Activated naive CD8-positive, alpha-beta T cell treated with anti-CD3 and anti-CD28 coated beads, Interleukin-2, amount 10 ng/mL, durations not matched to agents 7 days and 5 days (primary cell): ENCODE results near the gene ARSG. TPM values are rescaled to one million over a fixed set of nuclear protein-coding genes. Genes with fewer than 3 reads are reported as not detected.
"Not testable (repeated sequence)": the region's sequence is repeated elsewhere in the genome, so short reads cannot be mapped to it uniquely, and the experiment has no call there.

Experiments
- ATAC-seq: fragments of 150-1000 bp; cut with Tn5 transposase; one replicate; pipeline ENCODE4 v1.10.0; 2021; ENCODE audit warnings: low read depth, moderate library complexity
- POLR2A ChIA-PET: fragments of 350-600 bp; sonication (Branson Sonifier 250); formaldehyde crosslinking; loops from one replicate; lab custom pipeline; 2021; ENCODE audit warnings: antibody characterized with exemption; lab: Charles Lee
- DNase-seq: peaks from one replicate; pipeline ENCODE4 v3.0.0; 2021
- H3K27ac Mint-ChIP-seq: one replicate; pipeline ENCODE4 v1.8.0; 2022; ENCODE audit warnings: mild to moderate bottlenecking, mixed read lengths
- H3K27me3 Mint-ChIP-seq: one replicate; pipeline ENCODE4 v1.8.0; 2022; ENCODE audit warnings: mild to moderate bottlenecking, moderate library complexity, mixed read lengths
- H3K36me3 Mint-ChIP-seq: one replicate; pipeline ENCODE4 v1.8.0; 2021; ENCODE audit warnings: mild to moderate bottlenecking, mixed read lengths
- H3K4me1 Mint-ChIP-seq: one replicate; pipeline ENCODE4 v1.8.0; 2021; ENCODE audit warnings: mixed read lengths
- H3K4me3 Mint-ChIP-seq: one replicate; pipeline ENCODE4 v1.8.0; 2022; ENCODE audit warnings: mild to moderate bottlenecking, moderate library complexity, mixed read lengths
- H3K9me3 Mint-ChIP-seq: one replicate; pipeline ENCODE4 v1.8.0; 2021; ENCODE audit warnings: mixed read lengths
- total RNA-seq, 2 experiments: library from RNA; stranded (reverse); gene quantifications; one replicate each; pipeline ENCODE4 v1.2.3, GENCODE V29; 2021

ARSG gene
- total RNA-seq, 2 experiments from 2014 or later, result 10.4 to 10.9 TPM

GRCh38 chr17:68390888-68391545 lies 99.7 kb downstream of the ARSG start:
- H3K9me3 Mint-ChIP-seq, result peaks cover 3% of the 10 kb centered on the region
- no peak overlapping the region for H3K27ac Mint-ChIP-seq
- H3K4me1 Mint-ChIP-seq, result no peaks in the 10 kb centered on the region
- ATAC-seq, result no peak
- H3K27me3 Mint-ChIP-seq, result no peaks in the 10 kb centered on the region
- peaks cover 7% of the 10 kb centered on the region for H3K36me3 Mint-ChIP-seq
- POLR2A ChIA-PET, result no interaction called here
- DNase-seq, result no peak
- no peak overlapping the region for H3K4me3 Mint-ChIP-seq

DNA sequence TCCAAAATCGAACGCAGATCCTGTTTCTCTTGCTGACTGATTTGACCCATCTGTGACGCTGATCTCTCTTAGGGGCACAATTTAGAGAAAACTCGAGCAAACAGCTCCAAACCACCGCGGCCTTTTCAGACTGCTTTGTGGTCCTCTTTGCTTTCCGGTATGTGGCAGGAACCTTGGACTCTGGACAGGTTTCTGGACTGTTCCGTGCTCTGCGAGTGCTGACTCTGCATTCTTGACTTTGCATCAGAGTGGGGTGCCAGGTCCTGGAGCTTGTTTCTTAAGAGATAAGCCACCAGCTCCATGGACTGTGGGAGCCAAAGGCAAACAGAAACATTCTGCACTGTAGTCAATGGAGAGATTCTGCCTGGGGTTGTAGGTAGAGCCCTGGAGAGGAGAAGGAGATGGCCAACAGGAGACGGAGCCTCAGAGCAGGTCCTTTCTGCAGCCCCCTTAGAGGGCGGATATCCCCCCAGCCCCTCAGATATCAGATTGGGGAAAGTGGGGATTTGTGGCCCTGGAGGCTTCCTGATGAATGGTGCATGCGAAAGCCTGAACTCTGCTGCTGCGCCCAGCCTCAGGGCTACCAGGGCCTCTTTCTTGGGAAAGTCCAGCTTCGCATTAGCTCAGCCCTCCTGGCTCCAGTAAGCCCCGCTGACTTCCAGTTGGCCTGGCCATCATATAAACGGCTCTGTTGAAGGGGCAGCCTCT lies 100.4 kb downstream of the ARSG start:
- H3K27me3 Mint-ChIP-seq, result no peaks in the 10 kb centered on the region
- H3K36me3 Mint-ChIP-seq, result peaks cover 7% of the 10 kb centered on the region
- POLR2A ChIA-PET, result no interaction called here
- H3K9me3 Mint-ChIP-seq, result peaks cover 3% of the 10 kb centered on the region
- H3K4me1 Mint-ChIP-seq, result peaks cover under 1% of the 10 kb centered on the region
- no peak overlapping the region for H3K27ac Mint-ChIP-seq
- ATAC-seq (no peak), DNase-seq (no peak)
- no peak overlapping the region for H3K4me3 Mint-ChIP-seq

DNA sequence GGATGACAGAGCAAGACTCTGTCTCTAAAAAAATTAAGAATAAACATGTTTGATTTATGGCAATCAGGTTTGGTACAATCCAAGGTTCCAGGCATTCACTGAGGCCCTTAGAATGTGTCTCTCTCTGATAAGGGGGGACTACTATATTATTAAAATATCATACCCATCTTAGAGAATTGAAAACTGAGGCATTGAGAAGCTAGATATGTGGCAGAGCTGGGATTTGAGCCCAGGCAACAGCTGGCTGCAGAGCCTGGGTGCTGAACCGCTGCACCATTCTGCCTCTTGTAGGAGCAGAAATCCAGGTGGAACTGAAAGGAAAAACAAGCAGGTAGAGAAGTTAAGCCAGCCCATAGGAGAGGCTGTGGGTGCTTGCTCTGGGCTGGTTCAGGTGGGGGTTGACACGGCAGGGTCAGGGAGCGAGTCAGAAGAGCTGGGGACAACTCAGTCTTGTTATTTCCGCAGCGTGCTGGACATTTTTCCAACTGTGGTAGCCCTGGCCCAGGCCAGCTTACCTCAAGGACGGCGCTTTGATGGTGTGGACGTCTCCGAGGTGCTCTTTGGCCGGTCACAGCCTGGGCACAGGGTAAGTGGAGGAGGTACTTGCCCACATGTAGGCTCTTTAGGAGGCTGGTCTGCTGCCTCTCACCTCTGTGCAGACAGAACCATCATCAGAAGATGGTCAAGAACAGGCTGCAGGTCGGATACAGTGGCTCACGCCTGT lies 103.5 kb downstream of the ARSG start:
- peaks cover 3% of the 10 kb centered on the region for H3K9me3 Mint-ChIP-seq
- no peaks in the 10 kb centered on the region for H3K27me3 Mint-ChIP-seq
- no peak overlapping the region for H3K27ac Mint-ChIP-seq
- POLR2A ChIA-PET, result no interaction called here
- ATAC-seq, result no peak
- peaks cover 7% of the 10 kb centered on the region for H3K36me3 Mint-ChIP-seq
- peaks cover 20% of the 10 kb centered on the region for H3K4me1 Mint-ChIP-seq
- H3K4me3 Mint-ChIP-seq, result no peak overlapping the region
- no peak for DNase-seq

GRCh38 chr17:68396226-68397107 lies 105.2 kb downstream of the ARSG start:
- Mint-ChIP-seq H3K27me3 (no peaks in the 10 kb centered on the region), H3K36me3 (peaks cover 7% of the 10 kb centered on the region), H3K4me1 (peaks cover 26% of the 10 kb centered on the region), H3K9me3 (peaks cover 3% of the 10 kb centered on the region), H3K4me3 (no peak overlapping the region), H3K27ac (peak overlapping the region; percentile 80)
- DNase-seq (no peak), ATAC-seq (no peak)
- POLR2A ChIA-PET, result interaction anchor here (5.3 kb wide), 1 partner anchor 105 kb away, joined by 63 read pairs; the partner anchor contains the start of genes ARSG and SLC16A6

- DNase-seq, result no peak
- peaks cover 10% of the 10 kb centered on the region for H3K36me3 Mint-ChIP-seq
- peaks cover 26% of the 10 kb centered on the region for H3K4me1 Mint-ChIP-seq
- H3K27ac Mint-ChIP-seq, result peak overlapping the region; percentile 80
- POLR2A ChIA-PET, result interaction anchor here (5.3 kb wide), 1 partner anchor 105 kb away, joined by 63 read pairs; the partner anchor contains the start of genes ARSG and SLC16A6
- H3K4me3 Mint-ChIP-seq, result peak overlapping the region; percentile 20
- peaks cover 3% of the 10 kb centered on the region for H3K9me3 Mint-ChIP-seq
- ATAC-seq, result no peak
- H3K27me3 Mint-ChIP-seq, result no peaks in the 10 kb centered on the region
These were observed 105.8 kb downstream of the ARSG start for GRCh38 chr17:68397108-68397536.

DNA sequence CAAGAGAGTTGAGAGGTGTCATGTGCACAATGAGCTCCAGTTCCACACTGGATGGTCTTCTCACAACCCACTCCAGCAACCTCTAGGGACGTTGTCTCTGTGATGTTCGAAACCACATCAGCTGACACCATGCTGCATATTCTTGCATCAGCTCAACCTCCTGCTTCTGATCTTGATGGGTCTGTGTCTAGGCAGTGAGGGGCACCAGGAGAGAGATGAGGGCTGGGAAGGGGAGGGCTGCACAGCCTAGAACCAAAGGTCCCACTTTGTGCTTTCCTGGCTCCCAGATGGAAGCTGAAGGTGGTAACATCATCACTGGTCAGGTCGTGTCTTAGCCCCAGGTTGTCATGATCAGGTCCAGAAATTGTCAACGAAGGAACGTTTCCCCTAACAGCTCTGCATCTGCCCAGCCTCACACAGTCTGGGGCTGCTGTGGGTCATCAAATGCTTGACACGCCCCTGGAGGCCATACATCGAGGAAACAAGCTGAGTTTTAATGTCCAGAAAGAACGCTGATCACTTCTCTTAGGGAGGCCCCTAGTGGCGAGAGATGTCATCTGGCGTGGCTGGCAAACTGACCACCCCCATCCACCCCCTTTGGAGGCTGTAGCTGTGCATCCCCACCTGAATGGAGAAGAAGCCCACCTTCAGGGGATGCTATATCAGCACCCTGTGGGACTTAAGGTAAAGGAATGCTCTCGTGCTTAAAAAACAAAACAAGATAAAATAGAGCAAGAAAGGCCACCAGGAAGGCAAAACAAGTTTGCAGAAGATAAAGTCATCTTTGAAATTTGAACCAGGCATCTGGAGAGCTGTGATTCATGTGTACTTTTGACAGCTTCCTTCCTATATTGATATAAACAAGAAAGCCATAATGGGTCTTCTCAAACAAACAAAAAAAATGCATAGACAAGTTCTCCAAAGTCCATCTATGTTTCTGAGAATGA lies 107.7 kb downstream of the ARSG start:
- Mint-ChIP-seq H3K36me3 (peaks cover 14% of the 10 kb centered on the region), H3K4me3 (peak overlapping the region; percentile 65), H3K27ac (peak overlapping the region; percentile 94), H3K4me1 (peaks cover 26% of the 10 kb centered on the region), H3K9me3 (peaks cover 3% of the 10 kb centered on the region), H3K27me3 (no peaks in the 10 kb centered on the region)
- POLR2A ChIA-PET, result interaction anchor here (0.8 to 5.3 kb wide), 19 partner anchors 15 to 193 kb away, joined by 3 to 63 read pairs (median 7); partner anchors contain the start of genes AMZ2, ARSG, SLC16A6 and WIPI1
- DNase-seq (peak; percentile 52), ATAC-seq (peak; percentile 79)

DNA sequence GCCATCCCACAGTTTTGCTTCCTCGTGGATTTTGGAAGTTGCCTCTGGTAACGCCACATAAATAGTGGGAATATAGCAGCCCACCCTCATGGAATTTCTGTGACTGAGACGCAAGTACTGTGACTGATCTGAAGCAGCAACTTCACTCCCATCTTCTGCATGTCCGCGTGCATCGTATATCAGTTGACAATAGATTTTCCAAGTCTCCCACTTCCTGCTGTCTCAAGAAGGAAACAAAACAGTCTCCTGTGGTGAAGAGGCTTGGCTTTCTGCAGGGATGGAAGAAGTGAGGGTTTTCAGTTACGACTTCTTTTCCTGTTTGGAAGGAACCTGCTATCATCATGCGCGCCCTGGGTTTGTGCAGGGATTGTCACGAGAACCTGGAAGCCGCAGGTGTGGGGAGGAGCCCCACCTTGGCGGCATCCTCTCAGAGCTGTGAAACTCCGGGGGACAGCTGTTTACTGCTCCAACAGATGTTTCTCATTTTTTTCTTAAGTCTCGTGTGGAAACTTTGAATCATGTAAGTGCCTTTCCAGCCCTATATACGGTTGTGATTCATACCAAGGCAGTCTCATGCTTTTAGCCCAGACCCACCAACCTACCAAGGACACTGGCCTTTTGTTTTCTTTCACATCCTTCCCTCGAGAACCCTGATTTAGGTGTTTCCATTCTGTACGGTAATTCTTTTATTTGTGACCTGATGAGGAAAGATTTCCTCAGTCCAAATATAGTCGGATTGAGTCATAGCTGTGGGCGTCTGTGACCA lies 108.5 kb downstream of the ARSG start:
- Mint-ChIP-seq H3K9me3 (peaks cover 7% of the 10 kb centered on the region), H3K27me3 (no peaks in the 10 kb centered on the region), H3K4me3 (peak overlapping the region; percentile 10), H3K27ac (peak overlapping the region; percentile 71), H3K4me1 (peaks cover 26% of the 10 kb centered on the region), H3K36me3 (peaks cover 20% of the 10 kb centered on the region)
- ATAC-seq (peak; percentile 22), DNase-seq (no peak)
- POLR2A ChIA-PET, result interaction anchor here (0.9 to 5.3 kb wide), 14 partner anchors 15 to 194 kb away, joined by 3 to 63 read pairs (median 9); partner anchors contain the start of genes AMZ2, ARSG, SLC16A6 and WIPI1

DNA sequence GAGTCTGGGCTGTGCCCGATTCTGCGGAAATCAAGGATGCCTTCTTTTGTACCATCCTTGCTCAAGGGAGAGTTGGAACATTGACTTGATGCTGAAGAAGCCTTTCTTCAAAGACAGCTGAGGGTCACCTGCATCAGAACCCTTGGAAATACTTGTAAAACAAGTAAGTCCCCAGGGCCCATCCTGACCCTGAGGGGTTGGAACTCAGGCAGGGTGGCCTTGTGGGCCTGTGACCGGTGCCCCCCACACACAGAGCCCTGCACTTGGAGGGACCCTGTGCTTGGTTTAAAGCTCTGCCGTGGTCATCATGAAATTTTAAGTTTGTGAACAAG lies 109.1 kb downstream of the ARSG start:
- Mint-ChIP-seq H3K27ac (peak overlapping the region; percentile 71), H3K36me3 (peaks cover 20% of the 10 kb centered on the region), H3K27me3 (no peaks in the 10 kb centered on the region), H3K9me3 (peaks cover 9% of the 10 kb centered on the region), H3K4me1 (peaks cover 26% of the 10 kb centered on the region), H3K4me3 (no peak overlapping the region)
- POLR2A ChIA-PET, result interaction anchor here (0.9 to 5.3 kb wide), 3 partner anchors 27 to 153 kb away, joined by 3 to 63 read pairs (median 4); partner anchors contain the start of genes AMZ2, ARSG and SLC16A6
- ATAC-seq (no peak), DNase-seq (no peak)

DNA sequence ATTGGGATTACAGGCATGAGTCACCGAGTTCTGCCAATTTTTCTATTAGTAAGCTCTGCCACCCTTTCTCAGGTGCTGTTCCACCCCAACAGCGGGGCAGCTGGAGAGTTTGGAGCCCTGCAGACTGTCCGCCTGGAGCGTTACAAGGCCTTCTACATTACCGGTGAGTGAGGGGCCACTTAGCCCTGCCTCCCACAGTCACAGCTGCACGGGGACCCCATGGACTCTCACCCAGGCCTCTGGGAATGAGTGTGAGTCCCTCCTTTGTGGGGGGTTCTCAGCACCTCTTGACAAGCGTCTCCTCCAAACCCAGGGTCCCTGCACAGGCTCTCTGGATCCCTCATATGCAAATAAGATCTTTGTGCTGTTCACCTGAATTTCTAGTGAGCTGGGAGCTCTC lies 110.0 kb downstream of the ARSG start:
- H3K27me3 Mint-ChIP-seq, result no peaks in the 10 kb centered on the region
- DNase-seq, result no peak
- POLR2A ChIA-PET, result interaction anchor here (5.3 kb wide), 1 partner anchor 110 kb away, joined by 63 read pairs; the partner anchor contains the start of genes ARSG and SLC16A6
- H3K4me3 Mint-ChIP-seq, result no peak overlapping the region
- H3K4me1 Mint-ChIP-seq, result peaks cover 26% of the 10 kb centered on the region
- peaks cover 24% of the 10 kb centered on the region for H3K36me3 Mint-ChIP-seq
- H3K27ac Mint-ChIP-seq, result peak overlapping the region; percentile 38
- no peak for ATAC-seq
- peaks cover 14% of the 10 kb centered on the region for H3K9me3 Mint-ChIP-seq

- POLR2A ChIA-PET, result no interaction called here
- H3K4me3 Mint-ChIP-seq, result no peak overlapping the region
These were observed 111.8 kb downstream of the ARSG start for GRCh38 chr17:68403122-68403521.

DNA sequence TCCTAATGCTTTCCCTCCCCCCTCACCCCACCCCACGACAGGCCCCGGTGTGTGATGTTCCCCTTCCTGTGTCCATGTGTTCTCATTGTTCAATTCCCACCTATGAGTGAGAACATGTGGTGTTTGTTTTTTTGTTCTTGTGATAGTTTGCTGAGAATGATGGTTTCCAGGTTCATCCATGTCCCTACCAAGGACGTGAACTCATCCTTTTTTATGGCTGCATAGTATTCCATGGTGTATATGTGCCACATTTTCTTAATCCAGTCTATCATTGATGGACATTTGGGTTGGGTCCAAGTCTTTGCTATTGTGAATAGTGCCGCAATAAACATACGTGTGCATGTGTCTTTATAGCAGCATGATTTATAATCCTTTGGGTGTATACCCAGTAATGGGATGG lies 112.5 kb downstream of the ARSG start:
- H3K4me3 Mint-ChIP-seq, ATAC-seq, DNase-seq, POLR2A ChIA-PET, H3K27me3 Mint-ChIP-seq, H3K27ac Mint-ChIP-seq: not testable (repeated sequence)
- peaks cover 26% of the 10 kb centered on the region for H3K9me3 Mint-ChIP-seq
- peaks cover 38% of the 10 kb centered on the region for H3K36me3 Mint-ChIP-seq
- H3K4me1 Mint-ChIP-seq, result peaks cover 13% of the 10 kb centered on the region

More at GRCh38 chr17:68403122-68403521, 111.8 kb downstream of the ARSG start:
- ATAC-seq (no peak), DNase-seq (no peak)
- peaks cover 18% of the 10 kb centered on the region for H3K4me1 Mint-ChIP-seq
- no peaks in the 10 kb centered on the region for H3K27me3 Mint-ChIP-seq
- H3K9me3 Mint-ChIP-seq, result peaks cover 26% of the 10 kb centered on the region
- peaks cover 38% of the 10 kb centered on the region for H3K36me3 Mint-ChIP-seq
- no peak overlapping the region for H3K27ac Mint-ChIP-seq
